ENCODE measurements around the gene LRP11. TPM values are rescaled to one million over a fixed set of nuclear protein-coding genes. Genes with fewer than 3 reads are reported as not detected.

Gene LRP11
- total and polyA plus RNA-seq, 4 donors: 15.8 to 39.5 (median 26.5) TPM

GRCh38 chr6:149771185-149771584 is 93.0 kb downstream of the LRP11 start:
- 99% methylated on average over 3 of the region's 3 CpGs for WGBS, 2 donors
- no peak for ATAC-seq (ENCODE audit: insufficient read depth, low FRiP score)
- Histone ChIP-seq H3K9ac (ENCODE audit: insufficient read depth in 1 of 2, low read length in 2 of 2) (no peak overlapping the region), H3K4me1 (ENCODE audit: control insufficient read depth in 5 of 5, insufficient read depth in 5 of 5, low read length in 5 of 5) (peaks cover 0 to 2% (median 0%) of the 10 kb centered on the region in 5 donors), H3K36me3 (ENCODE audit: control insufficient read depth in 4 of 4, insufficient read depth in 4 of 4, low read length in 4 of 4) (peaks cover 8 to 17% (median 13%) of the 10 kb centered on the region in 4 donors), H3K27me3 (ENCODE audit: control insufficient read depth in 3 of 3, insufficient read depth in 3 of 3, low read length in 2 of 3) (no peaks in the 10 kb centered on the region), H3K4me3 (no peak overlapping the region), H3K27ac (ENCODE audit: low read depth in 1 of 2, low read length in 1 of 2) (no peak overlapping the region), H3K9me3 (ENCODE audit: control insufficient read depth in 4 of 4, insufficient read depth in 3 of 4, low read length in 3 of 4) (peaks cover 0 to 2% (median 0%) of the 10 kb centered on the region in 4 donors)
- TF ChIP-seq CTCF (IDR thresholded peaks at IDR 0.05; ENCODE audit: control extremely low read depth, extremely low read depth): no peak
- DNase-seq: no peak

GRCh38 chr6:149769676-149770075 is 94.5 kb downstream of the LRP11 start:
- Histone ChIP-seq H3K9ac (ENCODE audit: insufficient read depth in 1 of 2, low read length in 2 of 2) (no peak overlapping the region), H3K4me1 (ENCODE audit: control insufficient read depth in 5 of 5, insufficient read depth in 5 of 5, low read length in 5 of 5) (peaks cover 0 to 2% (median 0%) of the 10 kb centered on the region in 5 donors), H3K27me3 (ENCODE audit: control insufficient read depth in 3 of 3, insufficient read depth in 3 of 3, low read length in 2 of 3) (no peaks in the 10 kb centered on the region), H3K36me3 (ENCODE audit: control insufficient read depth in 4 of 4, insufficient read depth in 4 of 4, low read length in 4 of 4) (peaks cover 9 to 22% (median 14%) of the 10 kb centered on the region in 4 donors), H3K9me3 (ENCODE audit: control insufficient read depth in 4 of 4, insufficient read depth in 3 of 4, low read length in 3 of 4) (peaks cover 0 to 4% (median 0%) of the 10 kb centered on the region in 4 donors), H3K4me3 (no peak overlapping the region), H3K27ac (ENCODE audit: low read depth in 1 of 2, low read length in 1 of 2) (no peak overlapping the region)
- TF ChIP-seq CTCF (IDR thresholded peaks at IDR 0.05; ENCODE audit: control extremely low read depth, extremely low read depth): no peak
- DNase-seq (no peak), ATAC-seq (ENCODE audit: insufficient read depth, low FRiP score) (no peak)
- WGBS, 2 donors: 95 to 97% methylated on average over 2 of the region's 2 CpGs

Other genes starting within 250 kb of the LRP11 start
- gene KATNA1, start 215.6 kb downstream of the LRP11 start, total RNA-seq: 10 to 100 TPM; 12.6 to 28.1 TPM
- 10 to 100 TPM; 10.5 to 12.3 TPM for gene KATNA1, start 215.6 kb downstream of the LRP11 start, polyA plus RNA-seq
- gene LATS1, start 146.3 kb downstream of the LRP11 start, total RNA-seq: 10 to 100 TPM; 26.4 to 35.4 TPM
- gene LATS1, start 146.3 kb downstream of the LRP11 start, polyA plus RNA-seq: 1 to 10 TPM; 7.1 TPM
- 10 to 100 TPM; 28.3 to 30.2 TPM for gene NUP43, start 117.8 kb downstream of the LRP11 start, total RNA-seq
- 10 to 100 TPM in 1 of 2 donors, 1 to 10 TPM in 1; 6.5 to 11.2 TPM for gene NUP43, start 117.8 kb downstream of the LRP11 start, polyA plus RNA-seq
- 10 to 100 TPM; 56.8 to 65.5 TPM for gene PCMT1, start 114.6 kb downstream of the LRP11 start, total RNA-seq
- 10 to 100 TPM; 32.6 to 91.2 TPM for gene PCMT1, start 114.6 kb downstream of the LRP11 start, polyA plus RNA-seq
- under 1 TPM; 0.94 to 0.98 TPM for gene RAET1E, start 33.8 kb upstream of the LRP11 start, total RNA-seq
- under 1 TPM; 0.56 to 0.93 TPM for gene RAET1E, start 33.8 kb upstream of the LRP11 start, polyA plus RNA-seq
- 1 to 10 TPM in 1 of 2 donors, under 1 TPM in 1; 0.61 to 1.4 TPM for gene RAET1G, start 58.8 kb upstream of the LRP11 start, total RNA-seq
- gene RAET1G, start 58.8 kb upstream of the LRP11 start, polyA plus RNA-seq: 1 to 10 TPM in 1 of 2 donors, under 1 TPM in 1; 0.32 to 1.8 TPM
- gene ULBP2, start 77.7 kb upstream of the LRP11 start, total RNA-seq: 1 to 10 TPM; 2.4 to 2.9 TPM
- gene ULBP2, start 77.7 kb upstream of the LRP11 start, polyA plus RNA-seq: 1 to 10 TPM; 1.2 to 6.2 TPM
- gene ULBP1, start 99.6 kb upstream of the LRP11 start, total RNA-seq: 1 to 10 TPM; 1.7 to 6.2 TPM
- gene ULBP1, start 99.6 kb upstream of the LRP11 start, polyA plus RNA-seq: 1 to 10 TPM in 1 of 2 donors, under 1 TPM in 1; 0.59 to 1.9 TPM
- not detected for gene RAET1L, start 161.2 kb upstream of the LRP11 start, total RNA-seq
- under 1 TPM in 1 of 2 donors, not detected in 1; 0.06 TPM for gene RAET1L, start 161.2 kb upstream of the LRP11 start, polyA plus RNA-seq
- 1 to 10 TPM; 5.7 to 6.8 TPM for gene ULBP3, start 204.8 kb upstream of the LRP11 start, total RNA-seq
- 1 to 10 TPM; 1.4 to 2.2 TPM for gene ULBP3, start 204.8 kb upstream of the LRP11 start, polyA plus RNA-seq

Measured in lung (tissue), 12 donors.